ENCODE data around the gene CDCA8.

Gene CDCA8

GRCh38 chr1:37739222-37739621 lies 46.9 kb downstream of the CDCA8 start:
- no peak for DNase-seq

DNA sequence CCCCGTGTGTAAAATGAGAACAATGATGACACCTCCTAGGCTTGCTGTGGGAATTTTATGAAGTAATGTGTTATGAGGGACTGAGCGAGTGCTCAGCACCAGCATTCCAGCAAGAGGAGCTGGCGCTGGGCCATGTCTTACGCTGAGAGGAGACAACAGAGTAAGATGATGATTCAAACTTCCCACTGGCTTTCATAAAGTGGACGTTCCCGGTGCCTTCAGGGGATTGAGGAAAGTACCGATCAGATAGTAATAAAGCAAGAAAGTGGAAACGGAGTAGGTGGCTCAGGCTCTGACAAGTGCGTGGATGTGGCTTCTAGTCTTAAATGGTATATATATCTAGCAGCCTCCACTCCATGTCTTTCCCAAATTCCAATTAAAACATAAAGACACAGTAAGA lies 48.8 kb downstream of the CDCA8 start:
- no peak for DNase-seq

GRCh38 chr1:37741662-37742061 lies 49.3 kb downstream of the CDCA8 start:
- DNase-seq = no peak

GRCh38 chr1:37746806-37747205 lies 54.5 kb downstream of the CDCA8 start:
- no peak for DNase-seq

DNA sequence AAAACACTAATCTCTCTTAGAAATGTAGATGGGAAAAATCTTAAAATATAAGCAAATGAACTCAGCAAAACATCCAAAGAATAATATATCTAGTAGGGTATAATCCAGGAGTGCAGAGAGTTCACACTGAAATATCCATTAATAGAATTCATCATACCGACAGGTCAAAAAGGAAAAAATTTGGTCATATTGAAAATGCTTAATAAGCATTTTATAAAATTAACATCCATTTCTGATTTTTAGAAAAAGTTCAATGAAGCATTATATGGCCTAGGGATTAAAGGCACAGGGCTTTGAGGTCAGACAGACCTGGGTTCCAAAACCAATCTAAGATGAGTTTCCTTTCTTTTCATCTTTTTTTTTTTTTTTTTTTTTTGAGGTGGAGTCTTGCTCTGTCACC lies 56.2 kb downstream of the CDCA8 start:
- no peak for DNase-seq

GRCh38 chr1:37752213-37752582 lies 59.9 kb downstream of the CDCA8 start:
- DNase-seq = no peak

DNA sequence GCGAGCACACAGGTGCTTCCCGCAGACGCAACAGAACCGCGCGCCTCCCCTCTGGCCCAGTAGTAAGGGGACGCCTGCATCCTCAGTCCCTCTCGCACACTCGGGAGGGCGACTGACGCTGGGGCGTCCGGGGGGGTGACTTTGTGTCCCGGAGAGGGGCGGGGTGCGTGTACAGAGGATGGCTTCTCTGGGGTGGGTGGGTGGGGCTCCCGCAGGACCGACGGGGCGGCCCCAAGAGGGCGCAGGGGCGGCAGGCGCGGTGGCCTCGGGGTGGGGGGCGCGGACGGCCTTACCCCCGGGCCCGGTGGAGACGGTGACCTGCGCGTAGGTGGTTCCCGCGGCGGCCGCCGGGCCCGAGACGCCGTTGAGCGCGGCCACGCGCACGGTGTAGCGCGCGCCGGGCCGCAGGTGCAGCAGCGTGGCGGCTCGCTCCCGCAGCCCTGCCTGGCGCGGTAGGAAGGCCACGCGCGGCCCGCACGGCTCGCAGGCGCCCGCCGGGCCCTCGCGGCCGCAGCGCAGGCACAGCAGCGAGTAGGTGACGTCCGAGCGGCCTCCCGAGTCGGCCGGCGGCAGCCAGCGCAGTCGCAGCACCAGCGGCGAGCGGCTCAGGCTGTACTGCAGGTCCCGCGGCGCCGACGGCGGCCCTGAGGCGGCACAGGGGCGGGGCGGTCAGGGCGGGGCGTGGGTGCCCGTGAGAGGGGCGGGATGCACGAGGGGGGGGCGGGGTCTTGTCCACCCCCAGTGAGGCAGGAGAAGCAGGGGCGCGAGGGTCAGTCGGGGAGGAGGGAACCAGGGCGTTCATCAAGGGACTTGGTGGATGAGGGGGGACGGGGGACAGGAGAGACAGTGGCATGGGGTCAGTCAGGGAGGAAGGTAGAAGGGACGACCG lies 60.5 kb downstream of the CDCA8 start:
- DNase-seq = peak; percentile 48 to 58

DNA sequence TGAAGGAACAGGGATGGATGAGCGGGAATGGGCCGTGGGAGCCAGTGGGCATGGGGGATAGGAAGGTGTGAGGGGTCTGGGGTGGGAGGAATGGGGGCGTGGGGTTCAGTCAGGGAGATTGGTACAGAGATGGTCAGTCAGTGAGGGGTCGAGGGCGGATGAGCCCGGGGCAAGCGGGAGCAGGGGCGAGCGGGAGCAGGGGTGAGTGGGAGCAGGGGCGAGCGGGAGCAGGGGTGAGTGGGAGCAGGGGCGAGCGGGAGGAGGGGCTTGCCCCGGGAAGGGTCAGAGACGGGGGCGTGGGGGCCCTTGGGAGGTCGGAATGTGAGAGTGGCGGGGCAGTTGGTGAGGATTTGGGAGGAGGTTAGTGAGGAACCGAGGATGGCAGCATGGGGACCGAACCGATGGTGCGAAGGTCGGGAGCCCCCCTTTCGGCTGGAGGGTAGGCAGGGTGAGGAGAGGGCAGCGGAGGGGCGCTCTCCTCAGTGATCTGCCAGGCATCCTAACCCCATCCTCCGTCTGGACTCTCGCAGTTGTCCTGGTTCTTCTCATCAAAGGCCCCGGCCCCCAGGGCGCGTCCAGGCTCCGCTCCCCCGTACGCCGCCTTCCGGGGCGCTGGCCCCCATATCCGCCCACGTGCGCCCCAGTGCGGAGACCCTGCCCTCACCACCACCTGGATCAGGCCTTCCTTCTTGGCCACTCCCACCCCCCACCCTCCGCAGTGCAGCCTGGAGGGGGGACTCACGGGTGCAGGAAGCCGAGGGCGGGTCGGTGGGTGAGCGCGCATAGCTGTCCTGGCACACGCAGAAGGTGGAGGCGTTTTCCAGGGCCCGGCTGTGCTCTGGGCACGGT lies 61.4 kb downstream of the CDCA8 start:
- no peak for DNase-seq

DNA sequence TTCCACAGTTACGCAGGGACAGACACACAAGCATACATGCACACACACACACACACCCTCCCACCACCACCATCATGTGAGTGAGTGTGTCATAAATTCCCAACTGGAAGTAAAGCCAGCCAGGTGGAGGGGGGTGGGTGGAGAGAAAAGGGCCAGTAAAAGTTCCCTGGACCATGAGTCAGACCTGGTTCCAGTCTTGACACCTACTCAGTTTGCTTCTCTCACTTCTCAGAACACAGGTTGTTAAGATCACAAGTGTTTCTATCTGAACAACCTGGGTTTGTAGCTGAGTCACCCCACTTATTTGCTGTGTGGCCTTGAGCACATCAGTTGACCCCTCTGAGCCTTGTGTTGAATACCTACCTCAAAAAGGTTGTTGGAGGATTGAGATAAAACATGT lies 63.0 kb downstream of the CDCA8 start:
- DNase-seq = peak; percentile 39 to 57

GRCh38 chr1:37755951-37756560 lies 63.7 kb downstream of the CDCA8 start:
- no peak for DNase-seq
